GM12878 (cell line): Measurements from ENCODE around the gene ETV3L.

ENCODE experiments used
- HDAC6 ChIP-seq: fragments of 200-600 bp; sonication (generic); IDR thresholded peaks from one replicate; pipeline ENCODE4 v1.8.0; 2017; ENCODE audit warnings: antibody characterized with exemption; ENCODE audit not compliant: unreplicated experiment
- SUZ12 ChIP-seq: fragments of 200-600 bp; sonication (generic); IDR thresholded peaks from one replicate; pipeline ENCODE4 v1.6.1; 2018; ENCODE audit warnings: antibody characterized with exemption, mild to moderate bottlenecking; ENCODE audit not compliant: unreplicated experiment
- TAF1 ChIP-seq: IDR thresholded peaks from 2 replicates; pipeline ENCODE4 v1.6.1; 2011; ENCODE audit warnings: mild to moderate bottlenecking, low read depth, low read length, borderline replicate concordance

DNA sequence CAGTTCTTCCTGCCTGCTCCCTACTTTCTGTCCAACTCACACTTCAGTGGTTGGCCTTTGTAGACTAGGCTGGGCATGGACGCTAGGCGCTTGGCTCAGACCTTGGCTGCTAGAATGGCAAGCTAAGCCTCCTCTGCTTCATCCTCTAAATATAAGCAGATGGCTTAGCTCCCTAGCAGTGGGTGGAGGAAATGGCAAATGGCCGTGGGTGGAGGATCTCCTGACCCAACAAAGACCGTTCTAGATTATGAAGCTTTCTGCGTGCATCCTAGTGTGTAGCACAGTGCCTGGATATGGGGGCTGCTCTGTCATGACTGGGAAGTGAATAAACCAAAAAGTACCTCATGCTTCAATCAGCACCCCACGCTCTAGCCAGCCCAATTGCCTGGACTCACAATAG is 10.4 kb upstream of the ETV3L start:
- TF ChIP-seq HDAC6 (no peak), TAF1 (no peak), SUZ12 (no peak)
